Measurements from ENCODE around the gene VWF. TPM values are rescaled to one million over a fixed set of nuclear protein-coding genes. Genes with fewer than 3 reads are reported as not detected.

Gene VWF
- total and polyA plus RNA-seq, 2 experiments from 2014 or later = 0.42 to 0.56 TPM

DNA sequence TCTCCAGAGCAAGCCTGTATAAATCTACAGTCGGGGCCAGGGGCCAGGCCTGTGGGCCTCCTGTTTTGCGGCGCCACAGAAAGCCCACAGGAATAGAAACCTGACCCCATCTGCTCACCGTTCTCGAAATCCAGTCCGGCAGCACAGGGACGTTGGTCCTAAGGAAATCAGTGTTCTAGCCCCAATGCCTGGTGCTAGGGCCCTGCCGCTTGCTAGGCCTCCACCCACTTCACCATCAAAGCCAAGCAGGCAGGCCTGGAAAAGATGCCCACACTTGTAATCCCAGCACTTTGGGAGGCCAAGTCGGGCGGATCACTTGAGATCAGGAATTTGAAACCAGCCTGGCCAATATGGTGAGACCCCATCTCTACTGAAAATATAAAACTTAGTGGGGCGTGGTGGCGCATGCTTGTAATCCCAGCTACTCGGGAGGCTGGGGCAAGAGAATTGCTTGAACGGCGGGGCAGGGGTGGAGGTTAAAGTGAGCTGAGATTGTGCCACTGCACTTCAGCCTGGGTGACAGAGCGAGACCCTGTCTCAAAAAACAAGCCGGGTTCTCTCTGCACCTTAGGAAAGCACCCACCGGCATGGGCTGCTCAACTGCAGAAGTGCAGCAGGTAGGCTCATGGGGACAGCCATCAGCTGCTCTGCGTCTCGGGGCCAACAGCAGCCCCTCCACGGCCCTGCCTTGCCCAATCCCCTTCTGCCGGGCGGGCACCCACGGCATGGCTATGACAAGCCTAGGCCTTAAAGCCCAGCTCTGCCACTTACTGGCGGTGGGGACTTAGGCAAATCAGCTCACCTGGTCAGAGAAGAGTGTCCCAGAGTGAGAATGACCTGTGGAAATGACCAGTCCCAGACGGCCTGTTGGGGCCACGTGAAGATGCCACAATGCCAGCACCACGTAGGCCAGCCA, 47.4 kb downstream of the VWF start:
- H3K36me3 ChIP-seq (ENCODE audit: insufficient read depth) = no peaks in the 10 kb centered on the region
- no peaks in the 10 kb centered on the region for H3K79me2 ChIP-seq (replicated peaks; ENCODE audit: insufficient read depth)
- no peaks in the 10 kb centered on the region for H3K9me2 ChIP-seq (ENCODE audit: insufficient read depth)
- ATAC-seq = no peak
- no peak overlapping the region for H2AFZ ChIP-seq
- no peak for DNase-seq (ENCODE audit: low spot score)
- H3F3A ChIP-seq (replicated peaks; ENCODE audit: low read depth) = no peaks in the 10 kb centered on the region
- Mint-ChIP-seq H3K4me1 (peaks cover 8% of the 10 kb centered on the region), H3K27me3 (ENCODE audit: insufficient read depth, low read depth, poor library complexity) (peaks cover 1% of the 10 kb centered on the region), H3K9me3 (no peaks in the 10 kb centered on the region), H3K27ac (no peak overlapping the region), H3K4me3 (no peak overlapping the region), H3K36me3 (ENCODE audit: low read depth) (no peaks in the 10 kb centered on the region; the same call in 2 of the 3 replicates)
- H4K20me1 ChIP-seq (replicated peaks; ENCODE audit: insufficient read depth) = no peaks in the 10 kb centered on the region
- TF ChIP-seq ZNF331 (CRISPR knock-in tag; IDR thresholded peaks at IDR 0.05; ENCODE audit: low read depth) = no peak
- no peak for TF ChIP-seq POLR2AphosphoS5 (IDR thresholded peaks at IDR 0.05; ENCODE audit: low read depth)
- TF ChIP-seq, protein P1, sequence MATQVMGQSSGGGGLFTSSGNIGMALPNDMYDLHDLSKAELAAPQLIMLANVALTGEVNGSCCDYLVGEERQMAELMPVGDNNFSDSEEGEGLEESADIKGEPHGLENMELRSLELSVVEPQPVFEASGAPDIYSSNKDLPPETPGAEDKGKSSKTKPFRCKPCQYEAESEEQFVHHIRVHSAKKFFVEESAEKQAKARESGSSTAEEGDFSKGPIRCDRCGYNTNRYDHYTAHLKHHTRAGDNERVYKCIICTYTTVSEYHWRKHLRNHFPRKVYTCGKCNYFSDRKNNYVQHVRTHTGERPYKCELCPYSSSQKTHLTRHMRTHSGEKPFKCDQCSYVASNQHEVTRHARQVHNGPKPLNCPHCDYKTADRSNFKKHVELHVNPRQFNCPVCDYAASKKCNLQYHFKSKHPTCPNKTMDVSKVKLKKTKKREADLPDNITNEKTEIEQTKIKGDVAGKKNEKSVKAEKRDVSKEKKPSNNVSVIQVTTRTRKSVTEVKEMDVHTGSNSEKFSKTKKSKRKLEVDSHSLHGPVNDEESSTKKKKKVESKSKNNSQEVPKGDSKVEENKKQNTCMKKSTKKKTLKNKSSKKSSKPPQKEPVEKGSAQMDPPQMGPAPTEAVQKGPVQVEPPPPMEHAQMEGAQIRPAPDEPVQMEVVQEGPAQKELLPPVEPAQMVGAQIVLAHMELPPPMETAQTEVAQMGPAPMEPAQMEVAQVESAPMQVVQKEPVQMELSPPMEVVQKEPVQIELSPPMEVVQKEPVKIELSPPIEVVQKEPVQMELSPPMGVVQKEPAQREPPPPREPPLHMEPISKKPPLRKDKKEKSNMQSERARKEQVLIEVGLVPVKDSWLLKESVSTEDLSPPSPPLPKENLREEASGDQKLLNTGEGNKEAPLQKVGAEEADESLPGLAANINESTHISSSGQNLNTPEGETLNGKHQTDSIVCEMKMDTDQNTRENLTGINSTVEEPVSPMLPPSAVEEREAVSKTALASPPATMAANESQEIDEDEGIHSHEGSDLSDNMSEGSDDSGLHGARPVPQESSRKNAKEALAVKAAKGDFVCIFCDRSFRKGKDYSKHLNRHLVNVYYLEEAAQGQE (IDR thresholded peaks at IDR 0.05; ENCODE audit: unreplicated experiment) = no peak
- no peak for TF ChIP-seq JUNB (IDR thresholded peaks at IDR 0.05; ENCODE audit: unreplicated experiment)
- TF ChIP-seq ZNF114 (CRISPR knock-in tag; IDR thresholded peaks at IDR 0.05) = no peak
- TF ChIP-seq, protein P2, sequence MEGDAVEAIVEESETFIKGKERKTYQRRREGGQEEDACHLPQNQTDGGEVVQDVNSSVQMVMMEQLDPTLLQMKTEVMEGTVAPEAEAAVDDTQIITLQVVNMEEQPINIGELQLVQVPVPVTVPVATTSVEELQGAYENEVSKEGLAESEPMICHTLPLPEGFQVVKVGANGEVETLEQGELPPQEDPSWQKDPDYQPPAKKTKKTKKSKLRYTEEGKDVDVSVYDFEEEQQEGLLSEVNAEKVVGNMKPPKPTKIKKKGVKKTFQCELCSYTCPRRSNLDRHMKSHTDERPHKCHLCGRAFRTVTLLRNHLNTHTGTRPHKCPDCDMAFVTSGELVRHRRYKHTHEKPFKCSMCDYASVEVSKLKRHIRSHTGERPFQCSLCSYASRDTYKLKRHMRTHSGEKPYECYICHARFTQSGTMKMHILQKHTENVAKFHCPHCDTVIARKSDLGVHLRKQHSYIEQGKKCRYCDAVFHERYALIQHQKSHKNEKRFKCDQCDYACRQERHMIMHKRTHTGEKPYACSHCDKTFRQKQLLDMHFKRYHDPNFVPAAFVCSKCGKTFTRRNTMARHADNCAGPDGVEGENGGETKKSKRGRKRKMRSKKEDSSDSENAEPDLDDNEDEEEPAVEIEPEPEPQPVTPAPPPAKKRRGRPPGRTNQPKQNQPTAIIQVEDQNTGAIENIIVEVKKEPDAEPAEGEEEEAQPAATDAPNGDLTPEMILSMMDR (conservative IDR thresholded peaks at IDR 0.05; ENCODE audit: low read depth in 2 of 2) = no peak
- TF ChIP-seq, protein P3, sequence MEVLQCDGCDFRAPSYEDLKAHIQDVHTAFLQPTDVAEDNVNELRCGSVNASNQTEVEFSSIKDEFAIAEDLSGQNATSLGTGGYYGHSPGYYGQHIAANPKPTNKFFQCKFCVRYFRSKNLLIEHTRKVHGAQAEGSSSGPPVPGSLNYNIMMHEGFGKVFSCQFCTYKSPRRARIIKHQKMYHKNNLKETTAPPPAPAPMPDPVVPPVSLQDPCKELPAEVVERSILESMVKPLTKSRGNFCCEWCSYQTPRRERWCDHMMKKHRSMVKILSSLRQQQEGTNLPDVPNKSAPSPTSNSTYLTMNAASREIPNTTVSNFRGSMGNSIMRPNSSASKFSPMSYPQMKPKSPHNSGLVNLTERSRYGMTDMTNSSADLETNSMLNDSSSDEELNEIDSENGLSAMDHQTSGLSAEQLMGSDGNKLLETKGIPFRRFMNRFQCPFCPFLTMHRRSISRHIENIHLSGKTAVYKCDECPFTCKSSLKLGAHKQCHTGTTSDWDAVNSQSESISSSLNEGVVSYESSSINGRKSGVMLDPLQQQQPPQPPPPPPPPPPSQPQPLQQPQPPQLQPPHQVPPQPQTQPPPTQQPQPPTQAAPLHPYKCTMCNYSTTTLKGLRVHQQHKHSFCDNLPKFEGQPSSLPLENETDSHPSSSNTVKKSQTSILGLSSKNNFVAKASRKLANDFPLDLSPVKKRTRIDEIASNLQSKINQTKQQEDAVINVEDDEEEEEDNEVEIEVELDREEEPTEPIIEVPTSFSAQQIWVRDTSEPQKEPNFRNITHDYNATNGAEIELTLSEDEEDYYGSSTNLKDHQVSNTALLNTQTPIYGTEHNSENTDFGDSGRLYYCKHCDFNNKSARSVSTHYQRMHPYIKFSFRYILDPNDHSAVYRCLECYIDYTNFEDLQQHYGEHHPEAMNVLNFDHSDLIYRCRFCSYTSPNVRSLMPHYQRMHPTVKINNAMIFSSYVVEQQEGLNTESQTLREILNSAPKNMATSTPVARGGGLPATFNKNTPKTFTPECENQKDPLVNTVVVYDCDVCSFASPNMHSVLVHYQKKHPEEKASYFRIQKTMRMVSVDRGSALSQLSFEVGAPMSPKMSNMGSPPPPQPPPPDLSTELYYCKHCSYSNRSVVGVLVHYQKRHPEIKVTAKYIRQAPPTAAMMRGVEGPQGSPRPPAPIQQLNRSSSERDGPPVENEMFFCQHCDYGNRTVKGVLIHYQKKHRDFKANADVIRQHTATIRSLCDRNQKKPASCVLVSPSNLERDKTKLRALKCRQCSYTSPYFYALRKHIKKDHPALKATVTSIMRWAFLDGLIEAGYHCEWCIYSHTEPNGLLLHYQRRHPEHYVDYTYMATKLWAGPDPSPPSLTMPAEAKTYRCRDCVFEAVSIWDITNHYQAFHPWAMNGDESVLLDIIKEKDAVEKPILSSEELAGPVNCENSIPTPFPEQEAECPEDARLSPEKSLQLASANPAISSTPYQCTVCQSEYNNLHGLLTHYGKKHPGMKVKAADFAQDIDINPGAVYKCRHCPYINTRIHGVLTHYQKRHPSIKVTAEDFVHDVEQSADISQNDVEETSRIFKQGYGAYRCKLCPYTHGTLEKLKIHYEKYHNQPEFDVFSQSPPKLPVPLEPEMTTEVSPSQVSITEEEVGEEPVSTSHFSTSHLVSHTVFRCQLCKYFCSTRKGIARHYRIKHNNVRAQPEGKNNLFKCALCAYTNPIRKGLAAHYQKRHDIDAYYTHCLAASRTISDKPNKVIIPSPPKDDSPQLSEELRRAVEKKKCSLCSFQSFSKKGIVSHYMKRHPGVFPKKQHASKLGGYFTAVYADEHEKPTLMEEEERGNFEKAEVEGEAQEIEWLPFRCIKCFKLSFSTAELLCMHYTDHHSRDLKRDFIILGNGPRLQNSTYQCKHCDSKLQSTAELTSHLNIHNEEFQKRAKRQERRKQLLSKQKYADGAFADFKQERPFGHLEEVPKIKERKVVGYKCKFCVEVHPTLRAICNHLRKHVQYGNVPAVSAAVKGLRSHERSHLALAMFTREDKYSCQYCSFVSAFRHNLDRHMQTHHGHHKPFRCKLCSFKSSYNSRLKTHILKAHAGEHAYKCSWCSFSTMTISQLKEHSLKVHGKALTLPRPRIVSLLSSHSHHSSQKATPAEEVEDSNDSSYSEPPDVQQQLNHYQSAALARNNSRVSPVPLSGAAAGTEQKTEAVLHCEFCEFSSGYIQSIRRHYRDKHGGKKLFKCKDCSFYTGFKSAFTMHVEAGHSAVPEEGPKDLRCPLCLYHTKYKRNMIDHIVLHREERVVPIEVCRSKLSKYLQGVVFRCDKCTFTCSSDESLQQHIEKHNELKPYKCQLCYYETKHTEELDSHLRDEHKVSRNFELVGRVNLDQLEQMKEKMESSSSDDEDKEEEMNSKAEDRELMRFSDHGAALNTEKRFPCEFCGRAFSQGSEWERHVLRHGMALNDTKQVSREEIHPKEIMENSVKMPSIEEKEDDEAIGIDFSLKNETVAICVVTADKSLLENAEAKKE (CRISPR knock-in tag; IDR thresholded peaks at IDR 0.05) = no peak
- no peak for TF ChIP-seq STAT1 (IDR thresholded peaks at IDR 0.05; ENCODE audit: unreplicated experiment)
- TF ChIP-seq CREB1 (CRISPR knock-in tag; IDR thresholded peaks at IDR 0.05; ENCODE audit: low read depth) = no peak
- no peak for TF ChIP-seq EZH2phosphoT487 (IDR thresholded peaks at IDR 0.05; ENCODE audit: unreplicated experiment)
- no peak for TF ChIP-seq EZH2 (IDR thresholded peaks at IDR 0.05; ENCODE audit: low read depth, unreplicated experiment)
- TF ChIP-seq, protein P4, sequence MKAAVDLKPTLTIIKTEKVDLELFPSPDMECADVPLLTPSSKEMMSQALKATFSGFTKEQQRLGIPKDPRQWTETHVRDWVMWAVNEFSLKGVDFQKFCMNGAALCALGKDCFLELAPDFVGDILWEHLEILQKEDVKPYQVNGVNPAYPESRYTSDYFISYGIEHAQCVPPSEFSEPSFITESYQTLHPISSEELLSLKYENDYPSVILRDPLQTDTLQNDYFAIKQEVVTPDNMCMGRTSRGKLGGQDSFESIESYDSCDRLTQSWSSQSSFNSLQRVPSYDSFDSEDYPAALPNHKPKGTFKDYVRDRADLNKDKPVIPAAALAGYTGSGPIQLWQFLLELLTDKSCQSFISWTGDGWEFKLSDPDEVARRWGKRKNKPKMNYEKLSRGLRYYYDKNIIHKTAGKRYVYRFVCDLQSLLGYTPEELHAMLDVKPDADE (IDR thresholded peaks at IDR 0.05) = no peak
- no peak for TF ChIP-seq NANOG (IDR thresholded peaks at IDR 0.05; ENCODE audit: borderline replicate concordance)
- H3K4me1 ChIP-seq (ENCODE audit: insufficient read depth) = peaks cover 4% of the 10 kb centered on the region
- no peak overlapping the region for H3K4me3 ChIP-seq
- H3K27ac ChIP-seq (ENCODE audit: low read depth) = no peak overlapping the region
- H3K27me3 ChIP-seq (ENCODE audit: insufficient read depth) = no peaks in the 10 kb centered on the region
- H3K4me2 ChIP-seq = no peak overlapping the region
